ENCODE measurements around the gene ROR2. TPM values are rescaled to one million over a fixed set of nuclear protein-coding genes. Genes with fewer than 3 reads are reported as not detected.
"Not testable (repeated sequence)": the region's sequence is repeated elsewhere in the genome, so short reads cannot be mapped to it uniquely, and the experiment has no call there.

ROR2 gene
- 10 to 100 TPM in 4 of 8 experiments, 1 to 10 TPM in 1, under 1 TPM in 3; 0.32 to 26.3 (median 7.4) TPM for total RNA-seq

- H3K4me3 ChIP-seq = peak within 1 kb of the TSS; percentile 32 to 54 (median 42)
- H3K4me1 ChIP-seq (replicated peaks in 1 of 2) = peaks cover 4 to 14% of the 10 kb centered on the region in 2 donors
- 0 to 3% (median 0%) methylated on average over 1 to 6 of the region's 81 CpGs; no CpG with 5 or more reads in 7 of the 10 experiments for WGBS, 10 experiments
- no peak within 1 kb of the TSS for H3K27ac ChIP-seq
- in situ Hi-C loops (cut with MboI; ENCODE audit: low pct_unique_long_range_greater_than_20kb in 2 of 9, low sequenced_read_pairs in 9 of 9, unreplicated experiment in 9 of 9) = loop anchor here in 4 of 9 experiments (10.0 to 25.0 kb wide), 4 partner anchors 175 to 1038 kb away; no protein-coding TSS in a partner anchor
- peak; percentile 71 to 90 (median 82) for ATAC-seq (replicated peaks in 6 of 8)
Observed at GRCh38 chr9:91949946-91950664, at the start of gene ROR2. Gene ROR2 (minus strand): TSS chr9:91950228.

- in situ Hi-C loops (cut with MboI; ENCODE audit: low pct_unique_long_range_greater_than_20kb in 2 of 9, low sequenced_read_pairs in 9 of 9, unreplicated experiment in 9 of 9) = no loop called here
- H3K4me3 ChIP-seq = no peak overlapping the region
- peaks cover 0 to 3% of the 10 kb centered on the region in 2 donors for H3K4me1 ChIP-seq (replicated peaks in 1 of 2)
- no peak overlapping the region for H3K27ac ChIP-seq
- ATAC-seq (replicated peaks in 6 of 8) = no peak
- WGBS, 10 experiments = 60 to 88% (median 80%) methylated on average over 1 to 6 of the region's 8 CpGs; no CpG with 5 or more reads in 3 of the 10 experiments
Observed at GRCh38 chr9:91995000-91995655, 45.1 kb upstream of the ROR2 start.

GRCh38 chr9:91994422-91994821, 44.4 kb upstream of the ROR2 start:
- ATAC-seq (replicated peaks in 6 of 8) = no peak
- H3K4me1 ChIP-seq (replicated peaks in 1 of 2) = peaks cover 0 to 3% of the 10 kb centered on the region in 2 donors
- no peak overlapping the region for H3K4me3 ChIP-seq
- no peak overlapping the region for H3K27ac ChIP-seq
- in situ Hi-C loops (cut with MboI; ENCODE audit: low pct_unique_long_range_greater_than_20kb in 2 of 9, low sequenced_read_pairs in 9 of 9, unreplicated experiment in 9 of 9) = no loop called here
- 0 to 100% (median 53%) methylated on average over 1 to 4 of the region's 4 CpGs for WGBS, 10 experiments

GRCh38 chr9:91992461-91993041, 42.5 kb upstream of the ROR2 start:
- H3K4me3 ChIP-seq = no peak overlapping the region
- peaks cover 0 to 3% of the 10 kb centered on the region in 2 donors for H3K4me1 ChIP-seq (replicated peaks in 1 of 2)
- in situ Hi-C loops (cut with MboI; ENCODE audit: low pct_unique_long_range_greater_than_20kb in 2 of 9, low sequenced_read_pairs in 9 of 9, unreplicated experiment in 9 of 9) = no loop called here
- no peak overlapping the region for H3K27ac ChIP-seq
- WGBS, 10 experiments = 0 to 100% (median 48%) methylated on average over 1 to 9 of the region's 12 CpGs; no CpG with 5 or more reads in 2 of the 10 experiments
- ATAC-seq (replicated peaks in 6 of 8) = peak in 4 of 8 experiments; percentile 25 to 78 (median 66)

- peak in 3 of 8 experiments; percentile 19 to 56 (median 44) for ATAC-seq (replicated peaks in 6 of 8)
- H3K4me1 ChIP-seq (replicated peaks in 1 of 2) = peaks cover 0 to 3% of the 10 kb centered on the region in 2 donors
- in situ Hi-C loops (cut with MboI; ENCODE audit: low pct_unique_long_range_greater_than_20kb in 2 of 9, low sequenced_read_pairs in 9 of 9, unreplicated experiment in 9 of 9) = no loop called here
Observed at GRCh38 chr9:91991721-91992341, 41.8 kb upstream of the ROR2 start.

GRCh38 chr9:91986248-91986647, 36.2 kb upstream of the ROR2 start:
- H3K4me3 ChIP-seq = no peak overlapping the region
- H3K27ac ChIP-seq = no peak overlapping the region
- in situ Hi-C loops (cut with MboI; ENCODE audit: low pct_unique_long_range_greater_than_20kb in 2 of 9, low sequenced_read_pairs in 9 of 9, unreplicated experiment in 9 of 9) = no loop called here
- no peak for ATAC-seq (replicated peaks in 6 of 8)
- WGBS, 10 experiments = 57 to 100% (median 80%) methylated on average over 1 to 2 of the region's 2 CpGs; no CpG with 5 or more reads in 5 of the 10 experiments
- no peaks in the 10 kb centered on the region for H3K4me1 ChIP-seq (replicated peaks in 1 of 2)

More at GRCh38 chr9:91991721-91992341, 41.8 kb upstream of the ROR2 start:
- H3K27ac ChIP-seq = no peak overlapping the region
- 4 to 96% (median 81%) methylated on average over 3 to 19 of the region's 20 CpGs; no CpG with 5 or more reads in 1 of the 10 experiments for WGBS, 10 experiments
- no peak overlapping the region for H3K4me3 ChIP-seq

GRCh38 chr9:91985692-91986091, 35.7 kb upstream of the ROR2 start:
- 30 to 100% (median 92%) methylated on average over 2 of the region's 2 CpGs; no CpG with 5 or more reads in 2 of the 10 experiments for WGBS, 10 experiments
- ATAC-seq (replicated peaks in 6 of 8) = no peak

GRCh38 chr9:91978740-91979414, 28.8 kb upstream of the ROR2 start:
- ATAC-seq (replicated peaks in 6 of 8) = peak in 3 of 8 experiments; percentile 81 to 98 (median 92)
- WGBS, 10 experiments = 17 to 81% (median 50%) methylated on average over 1 to 5 of the region's 6 CpGs; no CpG with 5 or more reads in 1 of the 10 experiments
- in situ Hi-C loops (cut with MboI; ENCODE audit: low pct_unique_long_range_greater_than_20kb in 2 of 9, low sequenced_read_pairs in 9 of 9, unreplicated experiment in 9 of 9) = no loop called here

More at GRCh38 chr9:91985692-91986091, 35.7 kb upstream of the ROR2 start:
- Histone ChIP-seq H3K4me3 (no peak overlapping the region), H3K4me1 (replicated peaks in 1 of 2) (no peaks in the 10 kb centered on the region), H3K27ac (no peak overlapping the region)
- in situ Hi-C loops (cut with MboI; ENCODE audit: low pct_unique_long_range_greater_than_20kb in 2 of 9, low sequenced_read_pairs in 9 of 9, unreplicated experiment in 9 of 9) = no loop called here

GRCh38 chr9:91975254-91975653, 25.2 kb upstream of the ROR2 start:
- H3K4me3 ChIP-seq; H3K27ac ChIP-seq; ATAC-seq (replicated peaks in 6 of 8); in situ Hi-C loops (cut with MboI; ENCODE audit: low pct_unique_long_range_greater_than_20kb in 2 of 9, low sequenced_read_pairs in 9 of 9, unreplicated experiment in 9 of 9); H3K4me1 ChIP-seq (replicated peaks in 1 of 2): not testable (repeated sequence)
- 73% methylated on average over 2 of the region's 2 CpGs; no CpG with 5 or more reads in 9 of the 10 experiments for WGBS, 10 experiments

More at GRCh38 chr9:91978740-91979414, 28.8 kb upstream of the ROR2 start:
- no peak overlapping the region for H3K4me3 ChIP-seq
- no peak overlapping the region for H3K27ac ChIP-seq
- no peaks in the 10 kb centered on the region for H3K4me1 ChIP-seq (replicated peaks in 1 of 2)

- Histone ChIP-seq H3K4me1 (replicated peaks in 1 of 2) (no peaks in the 10 kb centered on the region), H3K27ac (no peak overlapping the region), H3K4me3 (no peak overlapping the region)
- ATAC-seq (replicated peaks in 6 of 8) = no peak
- in situ Hi-C loops (cut with MboI; ENCODE audit: low pct_unique_long_range_greater_than_20kb in 2 of 9, low sequenced_read_pairs in 9 of 9, unreplicated experiment in 9 of 9) = loop anchor here in 1 of 9 experiments (25.0 kb wide), 2 partner anchors 235 to 1060 kb away; no protein-coding TSS in a partner anchor
- 0 to 100% (median 85%) methylated on average over 1 to 2 of the region's 2 CpGs; no CpG with 5 or more reads in 6 of the 10 experiments for WGBS, 10 experiments
Observed at GRCh38 chr9:91972711-91973110, 22.7 kb upstream of the ROR2 start.

- no peak overlapping the region for H3K4me3 ChIP-seq
- in situ Hi-C loops (cut with MboI; ENCODE audit: low pct_unique_long_range_greater_than_20kb in 2 of 9, low sequenced_read_pairs in 9 of 9, unreplicated experiment in 9 of 9) = loop anchor here in 1 of 9 experiments (25.0 kb wide), 2 partner anchors 235 to 1060 kb away; no protein-coding TSS in a partner anchor
- ATAC-seq (replicated peaks in 6 of 8) = no peak
- H3K4me1 ChIP-seq (replicated peaks in 1 of 2) = no peaks in the 10 kb centered on the region
- WGBS, 10 experiments = 45 to 100% (median 68%) methylated on average over 1 to 3 of the region's 4 CpGs; no CpG with 5 or more reads in 6 of the 10 experiments
- H3K27ac ChIP-seq = no peak overlapping the region
Observed at GRCh38 chr9:91972076-91972626, 22.1 kb upstream of the ROR2 start.
